ENCODE results near the gene CCDC149.

Gene CCDC149

DNA sequence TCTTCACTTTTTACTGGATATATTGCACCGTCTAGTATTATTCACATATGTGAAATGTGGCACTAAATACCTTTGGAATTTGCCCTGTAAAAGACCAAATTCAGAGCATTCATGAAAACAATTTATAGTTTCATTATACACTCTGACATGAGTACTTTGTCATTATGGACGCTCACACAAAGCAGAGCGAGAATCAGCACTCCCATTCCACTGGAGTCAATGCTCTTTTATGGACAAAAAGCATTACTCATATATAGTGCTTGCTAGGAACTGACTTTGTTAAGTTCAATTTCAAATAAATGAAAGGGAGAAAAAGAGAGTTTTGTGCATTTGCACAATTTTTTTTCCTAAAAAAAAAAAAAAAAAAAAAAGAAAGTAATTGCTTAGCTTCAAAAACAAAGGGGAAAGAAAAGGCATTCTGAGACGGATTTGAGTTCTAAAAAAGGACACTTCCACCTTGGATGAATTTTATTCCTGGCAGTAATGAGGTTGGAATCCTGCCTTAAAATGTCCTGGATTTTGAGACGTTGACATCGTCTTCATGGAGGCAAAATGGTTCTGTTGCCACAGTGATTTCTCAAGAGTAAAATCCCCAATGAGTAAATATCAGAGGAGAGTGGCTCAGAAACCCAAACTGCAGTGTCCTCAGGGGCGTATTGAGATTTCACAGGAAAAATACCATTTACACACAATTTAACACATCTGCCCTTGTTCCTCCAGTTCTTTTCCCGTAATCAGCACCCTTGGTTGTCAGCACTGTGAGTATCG is 34.8 kb downstream of the CCDC149 start:
- no peak for DNase-seq

DNA sequence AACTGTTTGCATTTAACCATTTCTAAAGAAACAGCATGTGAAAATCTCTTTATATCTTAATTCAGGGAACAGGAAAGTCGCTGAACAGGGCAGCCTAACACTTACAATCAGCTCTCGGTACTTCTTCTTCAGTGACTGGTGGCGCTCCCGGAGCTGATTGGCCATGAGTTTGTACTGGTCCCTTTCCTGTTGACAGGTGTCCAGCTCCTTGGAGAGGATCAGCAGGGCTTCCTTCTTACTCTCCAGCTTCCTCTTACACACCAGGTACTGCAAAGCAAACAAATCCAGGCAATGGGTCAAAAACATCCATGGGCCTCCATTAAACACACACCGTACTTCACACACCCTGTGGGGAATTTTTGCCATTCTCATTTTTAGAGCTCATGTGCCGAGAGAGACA is 36.4 kb downstream of the CCDC149 start:
- DNase-seq, result no peak

DNA sequence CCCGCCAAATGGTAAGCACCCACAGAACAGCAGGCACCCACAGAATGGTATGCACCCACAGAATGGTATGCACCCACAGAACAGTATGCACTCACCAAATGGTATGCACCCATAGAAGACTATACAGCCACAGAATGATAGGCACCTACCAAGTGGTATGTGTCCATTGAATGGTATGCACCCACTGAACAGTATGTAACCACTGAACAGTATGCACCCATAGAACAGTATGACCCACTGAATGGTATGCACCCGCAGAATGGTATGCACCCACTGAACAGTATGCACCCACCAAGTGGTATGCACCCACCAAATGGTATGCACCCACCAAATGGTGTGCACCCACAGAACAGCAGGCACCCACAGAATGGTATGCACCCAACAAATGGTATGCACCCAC is 40.1 kb downstream of the CCDC149 start:
- no peak for DNase-seq

DNA sequence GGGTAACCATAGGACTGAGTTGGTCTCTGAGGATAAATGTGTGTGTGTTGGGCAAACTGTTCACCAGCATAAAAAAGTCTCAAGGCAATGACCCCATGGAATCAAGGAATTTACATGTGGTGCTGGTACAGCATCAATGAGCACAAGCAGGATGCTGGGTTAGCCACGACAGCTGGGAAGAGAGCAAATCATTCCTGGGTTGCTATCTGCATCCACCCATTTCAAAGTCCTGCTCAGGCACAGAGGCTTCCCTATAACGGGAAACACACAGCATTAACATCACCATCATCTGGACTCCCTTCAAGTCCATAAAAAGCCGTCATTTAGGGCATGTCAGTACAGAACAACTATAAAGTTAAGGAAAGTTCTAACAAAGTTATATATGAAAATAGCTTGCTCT is 41.6 kb downstream of the CCDC149 start:
- DNase-seq, result no peak

DNA sequence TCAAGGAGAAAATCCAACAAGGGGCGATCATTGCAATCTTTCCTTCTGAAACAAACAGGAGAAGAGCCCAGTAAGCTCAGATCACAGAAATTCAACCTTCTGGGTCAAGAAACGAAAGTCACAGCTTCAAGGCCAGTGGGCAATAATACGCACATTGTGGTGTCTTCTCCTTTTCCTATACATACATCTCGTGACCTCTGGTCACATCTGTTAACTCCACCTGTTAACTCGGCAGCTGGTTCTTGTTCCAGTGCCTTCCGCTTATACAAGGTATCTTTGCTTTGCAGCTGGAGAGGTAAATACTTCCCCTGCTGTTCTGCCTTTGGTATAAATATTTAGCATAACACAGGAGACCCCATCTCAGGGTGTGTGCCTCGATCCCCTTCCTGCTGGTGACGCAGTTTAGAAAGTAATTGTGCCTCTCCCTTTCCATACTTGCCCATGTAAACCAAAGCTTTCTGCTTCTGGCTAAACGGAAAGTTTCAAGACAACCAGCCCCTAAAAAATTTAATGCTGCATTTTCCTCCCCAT is 45.0 kb downstream of the CCDC149 start:
- DNase-seq, result no peak

DNA sequence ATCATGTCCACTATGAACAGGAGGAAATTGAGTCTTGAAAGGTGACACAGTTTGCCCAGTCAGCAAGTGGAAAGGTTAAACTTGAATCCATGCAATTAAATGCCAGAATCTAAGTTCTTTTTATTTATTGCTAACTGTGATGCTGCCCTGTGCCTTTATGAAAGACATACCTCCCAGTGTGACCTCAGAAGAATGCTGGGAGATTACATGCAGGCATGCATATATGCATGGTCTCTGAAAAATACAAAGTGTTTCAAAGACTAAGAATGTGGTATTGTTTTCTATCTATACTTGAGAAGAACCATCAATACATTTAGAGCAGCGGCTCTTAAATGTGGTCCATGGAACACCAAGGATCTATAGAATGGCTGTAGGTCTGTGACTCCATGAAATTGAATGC is 45.6 kb downstream of the CCDC149 start:
- DNase-seq, result no peak

DNA sequence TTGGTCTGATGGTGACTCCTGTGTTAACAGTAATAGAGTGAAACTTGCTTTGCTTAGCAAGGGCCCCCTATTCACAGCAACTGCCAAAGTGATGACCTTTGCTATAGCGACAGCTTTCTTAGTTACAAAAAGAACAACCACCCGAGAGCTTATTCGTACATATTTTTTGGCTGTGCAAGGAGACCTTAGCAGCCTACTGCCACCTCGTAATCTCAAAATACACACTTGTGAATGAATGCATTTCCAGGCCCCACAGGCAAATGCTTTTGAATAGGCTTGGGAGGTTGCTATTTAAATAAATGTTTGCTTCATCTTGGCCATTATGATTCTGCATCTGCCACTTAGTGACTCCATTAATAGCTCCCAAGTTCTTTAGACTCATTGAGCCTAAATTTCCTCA is 47.4 kb downstream of the CCDC149 start:
- DNase-seq, result no peak

DNA sequence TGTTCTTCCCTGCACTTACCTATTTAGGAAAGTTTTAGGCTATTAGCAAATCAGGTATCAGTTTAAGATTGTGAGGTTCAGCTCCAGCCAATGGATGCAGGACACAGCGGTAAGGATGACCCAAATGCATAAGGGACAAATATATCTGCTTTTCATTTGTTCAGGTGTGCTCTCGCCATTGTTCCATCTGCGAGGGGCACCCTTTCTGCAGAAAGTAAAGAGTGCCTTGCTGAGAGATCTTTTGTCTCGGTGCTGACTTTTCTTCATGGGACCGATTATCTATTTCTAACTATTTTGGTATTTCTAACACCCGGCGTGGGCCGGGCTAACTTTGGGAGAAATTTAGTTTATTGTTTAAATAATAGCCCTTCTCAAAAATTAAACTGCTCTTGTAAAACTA is 49.0 kb downstream of the CCDC149 start:
- no peak for DNase-seq

DNA sequence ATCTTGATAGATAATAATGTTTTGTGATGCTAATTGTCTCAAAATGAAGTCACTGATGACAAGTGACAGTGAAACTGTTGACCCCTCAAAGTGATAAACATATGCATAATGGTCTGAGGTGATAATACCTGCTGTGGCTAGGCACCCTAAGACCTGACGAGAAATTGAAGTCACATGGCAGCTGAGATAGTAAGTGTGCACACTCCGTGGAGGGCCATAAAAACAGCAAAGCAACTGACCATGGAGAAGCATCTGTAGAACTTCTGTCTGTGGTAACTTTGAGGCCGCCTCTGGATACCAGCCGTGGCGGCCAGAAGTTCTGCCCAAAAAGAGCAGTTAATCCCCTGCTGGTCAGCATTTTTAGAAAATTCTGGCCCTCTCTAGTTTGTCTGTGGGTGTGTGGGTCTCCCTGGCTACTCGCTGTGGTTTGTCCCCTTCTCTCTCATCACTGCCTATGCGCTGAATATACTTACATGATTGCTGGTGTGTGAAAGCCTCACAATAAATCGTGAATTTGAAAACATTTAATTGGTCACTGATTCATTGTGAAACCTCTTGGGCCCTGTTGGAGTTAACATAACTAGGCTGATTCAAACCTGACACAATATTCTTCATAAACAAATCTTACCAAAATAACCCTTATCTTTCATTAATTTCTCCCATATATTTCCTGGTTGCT is 50.6 kb downstream of the CCDC149 start:
- DNase-seq, result no peak

DNA sequence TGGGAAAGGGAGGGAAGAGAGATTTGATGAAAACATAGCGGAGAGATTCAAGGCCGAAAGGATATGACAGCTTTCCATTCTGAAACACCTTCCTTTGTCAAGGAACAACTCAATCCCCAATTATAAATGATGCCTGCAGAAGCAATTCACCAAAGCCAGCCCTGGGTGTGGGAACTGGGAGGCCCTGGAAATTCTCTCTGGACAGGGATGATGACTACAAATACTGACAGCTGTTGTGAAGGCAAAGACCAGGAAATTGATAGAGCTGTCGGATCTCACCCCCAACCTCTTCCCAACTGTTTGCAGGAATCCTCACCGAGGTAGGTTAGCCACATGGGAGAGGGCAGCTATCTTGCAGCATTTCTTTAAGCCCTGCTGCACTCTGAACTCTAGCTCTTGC is 54.3 kb downstream of the CCDC149 start:
- DNase-seq, result no peak

DNA sequence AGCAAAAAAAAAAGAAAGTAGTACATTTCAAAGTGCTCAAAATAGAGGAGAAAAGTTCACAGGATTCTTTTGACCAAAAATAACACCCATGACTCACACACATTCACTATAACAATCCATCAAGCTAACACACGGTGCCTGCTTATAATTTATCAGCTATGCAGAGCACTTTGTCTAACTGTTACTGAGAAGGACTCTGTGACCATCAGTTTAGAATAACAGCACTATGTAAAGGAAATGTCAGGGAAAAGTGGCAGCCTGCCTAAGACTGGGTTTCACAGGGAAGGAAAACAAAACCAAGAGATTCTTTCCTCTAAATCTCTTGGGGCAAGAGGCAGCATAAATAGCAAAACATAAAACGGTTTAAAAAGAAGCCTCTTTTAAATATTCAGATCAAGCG is 54.8 kb downstream of the CCDC149 start:
- no peak for DNase-seq

DNA sequence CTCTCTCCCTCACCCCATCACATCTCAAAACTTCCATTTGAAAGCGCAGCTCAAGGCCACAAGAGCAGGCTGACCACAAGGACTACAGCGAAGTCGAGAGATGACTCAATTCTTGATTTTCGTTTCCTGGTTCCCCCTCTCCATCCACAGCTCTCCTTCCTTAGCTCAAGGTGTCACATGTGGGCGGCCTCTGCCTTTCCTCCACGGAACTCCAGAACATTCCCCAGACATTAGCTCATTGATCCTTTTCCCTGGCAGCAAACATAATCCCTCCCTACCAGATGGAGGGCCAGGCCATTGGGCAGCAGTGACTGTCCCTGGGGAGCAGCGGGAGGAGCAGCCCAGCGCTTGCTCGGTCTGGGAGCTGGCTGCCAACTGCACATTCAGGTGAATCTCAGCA is 56.3 kb downstream of the CCDC149 start:
- DNase-seq, result no peak

DNA sequence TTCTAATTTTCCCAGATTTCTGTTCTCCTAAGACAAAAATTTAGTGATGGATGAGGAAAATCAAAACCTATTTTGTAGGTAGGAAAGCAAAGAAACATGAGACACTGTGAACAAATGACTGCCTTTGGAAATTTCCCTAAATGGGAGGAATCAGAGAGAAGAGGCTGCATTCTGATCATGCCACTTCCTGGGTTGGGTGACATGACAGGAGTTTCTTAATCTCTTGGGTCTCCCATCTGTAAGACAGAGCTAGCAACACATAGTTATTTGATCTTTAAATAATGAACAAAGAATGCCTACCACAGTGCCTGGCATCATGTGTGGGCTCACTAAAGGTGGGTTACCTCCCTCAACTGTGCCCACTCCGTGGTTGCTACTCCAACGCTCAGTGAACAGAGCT is 57.1 kb downstream of the CCDC149 start:
- no peak for DNase-seq

DNA sequence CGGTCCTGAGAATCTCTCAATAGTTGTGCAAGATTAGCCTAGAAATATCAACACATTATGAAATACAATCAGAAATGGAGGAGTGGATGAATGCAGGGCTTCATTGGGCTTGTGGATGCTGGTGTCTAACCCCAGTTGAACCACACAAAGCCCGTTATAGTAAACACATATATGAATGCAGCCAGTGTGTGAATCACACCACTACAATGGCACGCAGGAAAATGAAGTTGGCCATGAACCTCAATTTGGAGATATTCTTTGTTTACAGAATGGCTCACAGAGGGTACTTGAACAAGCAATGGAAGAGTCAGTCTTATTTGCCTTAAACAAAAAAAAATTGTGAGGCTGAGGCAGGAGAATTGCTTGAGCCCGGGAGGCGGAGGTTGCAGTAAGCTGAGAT is 59.7 kb downstream of the CCDC149 start:
- DNase-seq, result no peak

DNA sequence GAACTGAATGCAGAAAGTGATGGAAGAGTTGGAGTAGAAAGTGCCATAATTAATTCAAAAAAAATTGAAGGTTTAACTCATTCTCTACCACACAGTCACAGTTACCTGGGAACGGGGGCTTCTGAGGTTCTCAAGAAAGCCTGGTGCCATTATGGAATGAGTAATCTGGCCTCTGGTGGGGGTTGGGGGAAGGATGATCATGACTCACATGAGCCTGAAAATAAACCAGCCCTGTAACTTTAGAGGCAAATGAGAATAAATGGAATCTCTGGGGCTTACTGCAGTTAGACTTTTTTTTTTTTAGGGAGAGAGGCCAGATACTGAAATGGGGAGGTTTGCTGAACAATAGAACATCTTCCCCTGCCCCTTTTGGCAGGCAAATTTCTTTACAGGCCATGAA is 62.2 kb downstream of the CCDC149 start:
- DNase-seq, result no peak

DNA sequence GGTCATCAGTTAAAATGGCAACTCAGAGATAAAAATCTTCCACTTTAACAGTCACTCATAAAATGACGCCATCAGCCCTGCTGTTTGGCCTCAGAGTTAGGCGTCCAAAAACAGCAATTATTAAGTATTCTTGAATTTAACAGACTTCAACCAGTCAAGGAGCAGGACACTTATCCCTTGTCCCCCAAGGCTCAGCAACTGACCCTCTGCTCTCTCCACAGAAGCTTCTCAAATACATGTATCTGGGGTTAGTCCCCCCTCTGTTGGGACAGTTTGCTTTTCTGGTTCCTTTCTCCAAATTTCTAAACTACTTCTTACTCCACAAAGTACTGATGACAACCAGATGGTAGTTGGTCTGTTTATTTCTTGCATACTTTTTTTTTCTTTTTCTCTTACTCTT is 63.1 kb downstream of the CCDC149 start:
- DNase-seq, result no peak

DNA sequence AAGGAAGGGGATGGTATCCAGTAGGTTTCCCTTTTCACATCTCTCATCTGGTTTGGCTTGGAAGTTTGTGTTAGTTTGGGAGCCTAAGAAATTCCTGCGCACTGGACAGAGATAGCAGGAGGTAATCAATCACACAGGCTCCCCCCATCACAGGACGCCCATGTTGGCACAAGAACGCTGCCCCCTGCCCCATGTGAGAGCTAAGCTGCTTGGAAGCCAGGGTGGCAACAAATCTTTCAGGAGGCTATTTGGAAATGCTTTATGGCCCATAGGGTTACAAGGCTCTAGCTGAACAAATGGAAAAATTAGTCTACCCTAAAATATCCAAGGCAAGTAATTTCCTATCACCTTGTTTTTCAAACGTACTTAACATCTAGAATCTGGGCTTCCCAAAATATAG is 63.5 kb downstream of the CCDC149 start:
- no peak for DNase-seq

DNA sequence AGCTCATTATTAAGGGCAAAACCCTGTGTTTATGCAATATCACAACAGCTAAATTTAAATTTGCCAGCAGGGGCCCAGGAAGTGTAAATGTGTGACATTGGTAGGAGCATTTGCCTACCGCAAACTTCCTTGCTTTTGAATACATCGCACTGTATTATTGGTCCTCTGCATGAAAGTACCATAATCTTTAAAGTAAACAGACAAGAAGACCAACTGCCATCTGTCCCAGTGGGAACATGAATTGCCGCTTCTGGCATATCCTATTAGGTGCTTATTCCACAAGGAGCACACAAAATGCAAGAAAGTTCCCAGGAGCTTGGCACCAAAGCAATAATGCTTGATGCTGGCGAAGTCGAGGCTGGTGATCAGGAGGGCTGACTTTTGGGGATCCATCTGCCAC is 66.1 kb downstream of the CCDC149 start:
- no peak for DNase-seq

DNA sequence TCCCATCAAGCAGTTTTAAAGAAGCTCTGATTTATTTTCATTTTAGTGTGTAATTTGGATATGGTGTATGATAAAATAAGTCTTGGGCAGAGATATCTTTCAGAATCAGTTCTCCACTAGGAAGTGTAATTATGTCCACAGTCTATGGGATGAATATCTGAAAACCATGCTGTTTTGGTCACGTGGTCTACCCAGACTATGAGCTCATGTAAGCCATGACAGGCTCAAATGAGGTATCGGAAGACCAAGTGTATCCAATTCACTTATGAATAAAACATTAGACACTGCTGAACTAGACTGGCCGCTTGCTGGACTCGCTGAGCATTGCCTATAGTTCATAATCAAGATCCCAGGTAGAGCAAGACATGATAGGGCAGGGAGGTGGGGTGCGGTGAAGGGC is 66.9 kb downstream of the CCDC149 start:
- no peak for DNase-seq

DNA sequence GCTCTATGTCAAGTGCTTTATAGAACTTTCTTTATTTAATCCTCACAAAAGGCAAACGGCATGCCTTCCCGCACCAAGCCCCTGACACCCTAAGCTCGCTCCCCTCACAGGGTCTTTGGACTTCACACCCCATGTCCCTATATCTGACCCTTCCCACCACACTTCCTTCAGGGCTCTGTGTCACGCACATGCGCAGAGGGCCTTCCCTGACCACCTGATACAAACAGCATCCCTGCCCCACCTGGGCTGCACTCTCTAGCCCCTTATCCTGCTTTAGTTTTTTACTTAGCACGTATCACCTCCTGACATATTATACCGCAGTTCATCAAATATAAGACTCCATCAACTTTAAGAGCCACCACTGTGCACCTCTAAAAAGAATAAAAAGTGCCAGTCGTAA is 67.7 kb downstream of the CCDC149 start:
- no peak for DNase-seq

DNA sequence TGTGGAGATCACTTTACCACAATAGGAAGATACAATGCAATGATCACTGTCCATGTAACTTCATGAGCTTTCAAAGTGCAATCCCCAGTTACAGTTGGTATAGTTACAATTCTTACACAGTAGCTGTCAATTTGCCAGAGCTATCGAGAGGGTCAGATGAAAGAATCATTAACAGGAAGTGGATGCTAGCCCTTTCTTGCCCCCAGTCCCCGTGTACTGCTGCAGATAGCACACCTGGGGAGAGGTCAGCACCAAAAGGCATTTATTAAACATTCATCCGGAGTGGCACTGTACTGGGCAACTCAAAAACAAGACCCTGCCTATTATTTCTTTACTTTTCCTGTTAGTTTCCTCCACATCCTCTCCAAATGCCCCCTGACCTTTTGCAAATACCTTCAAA is 69.7 kb downstream of the CCDC149 start:
- no peak for DNase-seq

DNA sequence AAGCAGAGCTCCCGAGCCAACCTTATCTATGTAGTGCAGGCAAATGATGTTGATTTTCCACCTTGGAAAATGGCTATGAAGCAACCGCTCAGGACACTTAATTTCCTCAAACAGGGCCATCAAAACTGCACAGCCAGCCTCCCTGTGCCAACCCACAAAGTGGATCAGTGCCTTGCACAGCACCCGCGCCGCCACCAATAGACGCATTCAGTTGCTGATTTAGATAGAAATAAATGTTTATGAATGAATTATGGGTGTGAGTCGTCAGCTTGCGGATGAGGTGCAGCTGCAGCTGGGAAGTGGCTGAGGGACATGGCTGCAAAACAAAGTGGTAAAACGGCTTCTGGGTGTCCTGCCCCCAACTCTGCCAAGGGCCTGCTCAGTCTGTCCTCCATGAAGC is 70.5 kb downstream of the CCDC149 start:
- DNase-seq, result no peak

DNA sequence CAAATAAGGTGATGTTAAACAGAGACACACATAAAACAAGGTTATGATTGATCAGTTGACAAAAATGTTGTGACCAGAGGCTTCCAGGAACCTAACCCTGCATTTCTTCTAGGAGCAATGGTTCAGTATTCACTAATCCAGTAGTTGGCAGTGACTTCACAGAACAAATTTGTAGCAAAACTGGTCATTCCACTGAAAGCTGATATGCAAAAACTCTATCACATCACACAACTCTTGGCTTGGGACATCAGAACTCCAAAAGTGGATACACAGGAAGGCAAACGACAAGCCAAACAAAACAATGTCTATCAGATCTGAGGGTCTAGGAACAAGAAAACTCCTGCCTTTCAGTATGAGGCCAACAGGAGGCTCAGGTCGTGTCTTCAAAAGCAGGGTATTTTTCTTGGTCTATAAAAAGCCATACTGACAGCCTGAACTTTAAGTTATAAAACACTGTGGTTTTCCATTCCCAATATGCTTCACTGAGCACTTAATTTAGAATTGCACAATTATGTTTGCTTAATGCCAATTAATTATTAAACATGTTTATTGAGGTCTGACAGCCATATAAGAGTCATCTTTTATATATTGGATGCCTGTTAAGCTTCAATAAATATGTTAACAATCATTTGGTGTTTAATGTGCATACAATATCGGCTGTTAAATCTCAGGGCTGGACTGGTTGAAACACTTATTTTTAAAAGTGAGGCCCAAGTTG is 71.9 kb downstream of the CCDC149 start:
- DNase-seq, result no peak

DNA sequence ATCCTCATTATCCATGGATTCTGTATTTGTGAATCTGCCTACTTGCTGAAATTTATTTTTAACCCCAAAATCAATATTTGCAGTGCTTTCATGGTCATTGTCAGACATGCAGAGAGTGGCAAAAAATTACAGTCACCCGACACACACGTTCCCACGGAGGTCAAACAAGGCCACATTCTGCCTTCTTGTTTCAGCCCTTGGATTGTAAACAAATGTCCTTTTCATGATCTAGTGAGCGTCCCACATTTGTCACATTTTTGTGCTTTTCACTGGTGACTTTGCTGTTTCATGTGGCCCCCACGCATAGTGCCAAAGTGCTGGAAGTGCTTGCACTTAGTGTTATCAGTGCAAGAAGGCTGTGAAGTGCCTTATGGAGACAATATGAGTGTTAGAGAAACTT is 72.5 kb downstream of the CCDC149 start:
- DNase-seq, result no peak

Data from DMS 273 treated with DMSO at 0.1 percent for 48 hours (cell line).